ENCODE results near the gene SPSB4.

The SPSB4 gene

GRCh38 chr3:141076797-141077571, 25.8 kb downstream of the SPSB4 start:
- no peak for DNase-seq

- no peak for DNase-seq
These were observed 26.5 kb downstream of the SPSB4 start for GRCh38 chr3:141077631-141078030.

GRCh38 chr3:141078200-141078599, 27.1 kb downstream of the SPSB4 start:
- no peak for DNase-seq

GRCh38 chr3:141080431-141080830, 29.3 kb downstream of the SPSB4 start:
- DNase-seq: no peak

- no peak for DNase-seq
These were observed 30.1 kb downstream of the SPSB4 start for GRCh38 chr3:141081141-141081795.

GRCh38 chr3:141082064-141082463, 30.9 kb downstream of the SPSB4 start:
- DNase-seq: no peak

GRCh38 chr3:141083226-141083625, 32.1 kb downstream of the SPSB4 start:
- no peak for DNase-seq

- no peak for DNase-seq
These were observed 32.9 kb downstream of the SPSB4 start for GRCh38 chr3:141083836-141084649.

- DNase-seq: no peak
These were observed 34.4 kb downstream of the SPSB4 start for GRCh38 chr3:141085343-141086070.

GRCh38 chr3:141086188-141086587, 35.0 kb downstream of the SPSB4 start:
- no peak for DNase-seq

GRCh38 chr3:141087076-141087777, 36.1 kb downstream of the SPSB4 start:
- DNase-seq: no peak

- DNase-seq: no peak
These were observed 36.6 kb downstream of the SPSB4 start for GRCh38 chr3:141087778-141088130.

GRCh38 chr3:141089339-141090152, 38.4 kb downstream of the SPSB4 start:
- no peak for DNase-seq

- DNase-seq: no peak
These were observed 40.3 kb downstream of the SPSB4 start for GRCh38 chr3:141091426-141091825.

- DNase-seq: no peak
These were observed 41.5 kb downstream of the SPSB4 start for GRCh38 chr3:141092663-141093062.

GRCh38 chr3:141093397-141093796, 42.2 kb downstream of the SPSB4 start:
- no peak for DNase-seq

GRCh38 chr3:141093971-141094684, 43.0 kb downstream of the SPSB4 start:
- DNase-seq: no peak

GRCh38 chr3:141094790-141095545, 43.8 kb downstream of the SPSB4 start:
- DNase-seq: no peak

GRCh38 chr3:141095546-141095937, 44.4 kb downstream of the SPSB4 start:
- no peak for DNase-seq

GRCh38 chr3:141096164-141096563, 45.0 kb downstream of the SPSB4 start:
- no peak for DNase-seq
